GM19452 (cell line): ENCODE results near the gene WDR13.
"Not testable (repeated sequence)": the region's sequence is repeated elsewhere in the genome, so short reads cannot be mapped to it uniquely, and the experiment has no call there.

Experiments used
- ATAC-seq: cut with Tn5 transposase; IDR thresholded peaks from one replicate; pipeline ENCODE4 v1.9.1; 2021; ENCODE audit not compliant: unreplicated experiment

The WDR13 gene

GRCh38 chrX:48597353-48598264, at the start of gene WDR13:
Gene WDR13, plus strand, starts transcription at chrX:48597492. Its CDS starts 505 bp downstream, at chrX:48597997.
- peak; percentile 73 for ATAC-seq

- ATAC-seq: no peak
These were observed 48.4 kb upstream of the WDR13 start for GRCh38 chrX:48548871-48549270.

- not testable (repeated sequence) for ATAC-seq
These were observed 41.5 kb upstream of the WDR13 start for GRCh38 chrX:48555731-48556325.

GRCh38 chrX:48558271-48558670, 39.0 kb upstream of the WDR13 start:
- no peak for ATAC-seq

- no peak for ATAC-seq
These were observed 37.7 kb upstream of the WDR13 start for GRCh38 chrX:48559636-48560035.

GRCh38 chrX:48560056-48560455, 37.2 kb upstream of the WDR13 start:
- no peak for ATAC-seq

GRCh38 chrX:48560681-48561080, 36.6 kb upstream of the WDR13 start:
- no peak for ATAC-seq

GRCh38 chrX:48569958-48570357, 27.3 kb upstream of the WDR13 start:
- no peak for ATAC-seq

GRCh38 chrX:48573690-48574269, 23.5 kb upstream of the WDR13 start:
- ATAC-seq: no peak

- ATAC-seq: peak; percentile 73
These were observed 22.7 kb upstream of the WDR13 start, which contains the start of gene RBM3 for GRCh38 chrX:48574270-48575266. Gene RBM3, plus strand, starts transcription at chrX:48574484. Its CDS starts 697 bp downstream, at chrX:48575181.

- ATAC-seq: no peak
These were observed 21.6 kb upstream of the WDR13 start for GRCh38 chrX:48575642-48576041.

- ATAC-seq: no peak
These were observed 21.2 kb upstream of the WDR13 start for GRCh38 chrX:48576108-48576507.

- no peak for ATAC-seq
These were observed 18.6 kb upstream of the WDR13 start for GRCh38 chrX:48578661-48579128.

GRCh38 chrX:48579259-48579658, 18.0 kb upstream of the WDR13 start:
- no peak for ATAC-seq

GRCh38 chrX:48580662-48581061, 16.6 kb upstream of the WDR13 start:
- ATAC-seq: no peak

- no peak for ATAC-seq
These were observed 12.6 kb upstream of the WDR13 start for GRCh38 chrX:48584698-48585097.

- no peak for ATAC-seq
These were observed 7.7 kb upstream of the WDR13 start for GRCh38 chrX:48589482-48590162.

GRCh38 chrX:48590203-48591103, 6.8 kb upstream of the WDR13 start:
- ATAC-seq: no peak

GRCh38 chrX:48591255-48591791, 6.0 kb upstream of the WDR13 start:
- ATAC-seq: no peak
